B cell (primary cell): ENCODE data around the gene PLAU. TPM values are rescaled to one million over a fixed set of nuclear protein-coding genes. Genes with fewer than 3 reads are reported as not detected.
"Not testable (repeated sequence)": the region's sequence is repeated elsewhere in the genome, so short reads cannot be mapped to it uniquely, and the experiment has no call there.

Experiments used
- ATAC-seq: fragments of 200-7000 bp; cut with Tn5 transposase; one replicate; pipeline ENCODE4 v1.10.0; 2021; ENCODE audit warnings: low read depth, mild to moderate bottlenecking, moderate number of reproducible peaks, moderate library complexity
- CTCF ChIA-PET: fragments of 350-600 bp; sonication (Branson Sonifier 250); formaldehyde crosslinking; loops from one replicate; lab custom pipeline; 2021; ENCODE audit warnings: antibody characterized with exemption, inconsistent platforms; lab: Charles Lee
- POLR2A ChIA-PET: fragments of 350-600 bp; sonication (Branson Sonifier 250); formaldehyde crosslinking; loops from one replicate; lab custom pipeline; 2021; ENCODE audit warnings: antibody characterized with exemption; lab: Charles Lee
- DNase-seq: peaks from one replicate; pipeline ENCODE4 v3.0.0; 2013
- H2AFZ ChIP-seq: 2 replicates; pipeline ENCODE4 v1.6.1; 2012; ENCODE audit warnings: mild to moderate bottlenecking, low read depth, low read length; ENCODE audit not compliant: insufficient read depth, poor library complexity, severe bottlenecking
- H3K27ac ChIP-seq, 2 donors: 1 replicate in 1 of 2; 2 replicates in 1 of 2; pipeline ENCODE4 v1.5.1; 2012 to 2013; ENCODE audit warnings: low read length in 2 of 2, mild to moderate bottlenecking in 2 of 2, moderate library complexity in 1 of 2
- H3K27me3 ChIP-seq, 4 experiments: fragments of 200-600 bp in 1 of 4; sonication (generic) in 1 of 4; replicated peaks in 1 of 4; 1 replicate in 2 of 4; 2 replicates in 2 of 4; pipeline versions ENCODE4 v1.6.1 to v1.7.0; 2013 to 2016; ENCODE audit warnings: low read length in 3 of 4, mild to moderate bottlenecking in 2 of 4, mixed read lengths in 1 of 4, moderate library complexity in 1 of 4; ENCODE audit not compliant: insufficient read depth in 4 of 4, control insufficient read depth in 3 of 4; ENCODE audit errors: control extremely low read depth in 1 of 4
- H3K36me3 ChIP-seq, 2 experiments: replicated peaks in 1 of 2; 1 replicate in 1 of 2; 2 replicates in 1 of 2; pipeline versions ENCODE4 v1.6.1 to v1.7.1; 2013; ENCODE audit warnings: low read length in 1 of 2; ENCODE audit not compliant: insufficient read depth in 2 of 2, control insufficient read depth in 1 of 2; ENCODE audit errors: control extremely low read depth in 1 of 2, extremely low read depth in 1 of 2
- H3K4me1 ChIP-seq, 2 donors: fragments of 200-600 bp in 1 of 2; sonication (generic) in 1 of 2; 1 replicate in 1 of 2; 2 replicates in 1 of 2; pipeline versions ENCODE4 v1.5.1 to v1.6.1; 2013 to 2017; ENCODE audit warnings: low read length in 2 of 2; ENCODE audit not compliant: control insufficient read depth in 2 of 2, insufficient read depth in 2 of 2
- H3K4me2 ChIP-seq: replicated peaks from 2 replicates; pipeline ENCODE3; 2012; ENCODE audit warnings: mild to moderate bottlenecking, low read depth, low read length; ENCODE audit not compliant: poor library complexity, severe bottlenecking
- H3K4me3 ChIP-seq, 5 experiments: fragments of 200-600 bp in 1 of 5; sonication (generic) in 1 of 5; 1 replicate in 3 of 5; 2 replicates in 2 of 5; pipeline versions ENCODE4 v1.5.1 to v1.7.0; 2011 to 2016; ENCODE audit warnings: low read length in 4 of 5, mild to moderate bottlenecking in 4 of 5, low read depth in 2 of 5, control low read depth in 1 of 5, moderate library complexity in 1 of 5; ENCODE audit not compliant: insufficient read depth in 1 of 5; ENCODE audit errors: control extremely low read depth in 1 of 5, extremely low read depth in 1 of 5
- H3K79me2 ChIP-seq: fragments of 200-600 bp; sonication (generic); one replicate; pipeline ENCODE4 v1.6.0; 2016; ENCODE audit warnings: low read length; ENCODE audit not compliant: control insufficient read depth, insufficient read depth
- H3K9ac ChIP-seq: fragments of 200-600 bp; sonication (generic); 2 replicates; pipeline ENCODE4 v1.6.1; 2017; ENCODE audit warnings: mild to moderate bottlenecking, low read length, moderate library complexity
- H3K9me3 ChIP-seq, 3 donors: one replicate each; pipeline versions ENCODE4 v1.6.1 to v1.7.1; 2013; ENCODE audit warnings: low read length in 2 of 3; ENCODE audit not compliant: control insufficient read depth in 2 of 3, insufficient read depth in 1 of 3; ENCODE audit errors: control extremely low read depth in 1 of 3
- H4K20me1 ChIP-seq: 2 replicates; pipeline ENCODE4 v1.6.0; 2012; ENCODE audit warnings: mild to moderate bottlenecking, low read length; ENCODE audit not compliant: insufficient read depth, control insufficient read depth, poor library complexity, severe bottlenecking
- H3K27ac Mint-ChIP-seq: one replicate; pipeline ENCODE4 v1.8.0; 2021; ENCODE audit warnings: mixed read lengths
- H3K27me3 Mint-ChIP-seq: one replicate; pipeline ENCODE4 v1.8.0; 2021; ENCODE audit warnings: mixed read lengths
- H3K4me1 Mint-ChIP-seq: one replicate; pipeline ENCODE4 v1.8.0; 2021; ENCODE audit warnings: mixed read lengths
- H3K4me3 Mint-ChIP-seq: one replicate; pipeline ENCODE4 v1.8.0; 2021; ENCODE audit warnings: mixed read lengths
- H3K9me3 Mint-ChIP-seq: one replicate; pipeline ENCODE4 v1.8.0; 2022; ENCODE audit warnings: mixed read lengths; ENCODE audit not compliant: insufficient read depth
- EZH2 ChIP-seq: IDR thresholded peaks from 2 replicates; pipeline ENCODE4 v1.6.1; 2012; ENCODE audit warnings: borderline replicate concordance, low read depth, mild to moderate bottlenecking, moderate library complexity, low read length; ENCODE audit not compliant: insufficient read depth, poor library complexity, severe bottlenecking
- WGBS: methylation state at CpG from one replicate; pipeline ENCODE4 v1.1.5; 2013; ENCODE audit warnings: missing lambda C conversion rate; ENCODE audit not compliant: insufficient coverage; 5-methylcytosine and 5-hydroxymethylcytosine counted together
- intact Hi-C: fragments of 100-400 bp; cut with micrococcal nuclease; formaldehyde crosslinking; loops from one replicate; pipeline ENCODE4 v1.10.0; 2022
- polyA plus RNA-seq: library from polyadenylated mRNA; depleted of rRNA; stranded (reverse); fragments of >200 nt; gene quantifications from 2 replicates; pipeline ENCODE4 v1.2.3, GENCODE V29; 2012
- total RNA-seq, 2 donors: library from RNA; stranded (reverse); fragments of 120-200 nt in 1 of 2; gene quantifications; 1 replicate in 1 of 2; 2 replicates in 1 of 2; pipeline versions ENCODE4 v1.2.3 to v1.2.4, GENCODE V29; 2013 to 2022
- TF ChIP-seq, protein P1 (sequence below): fragments of 200-600 bp; IDR thresholded peaks from one replicate; pipeline ENCODE4 v1.8.0; 2022; ENCODE audit warnings: antibody characterized with exemption, mild to moderate bottlenecking

PLAU gene
- total and polyA plus RNA-seq, 2 donors (not counting 1 experiment from before 2014, with no cell fraction given) = 0.04 TPM; not detected in 1

DNA sequence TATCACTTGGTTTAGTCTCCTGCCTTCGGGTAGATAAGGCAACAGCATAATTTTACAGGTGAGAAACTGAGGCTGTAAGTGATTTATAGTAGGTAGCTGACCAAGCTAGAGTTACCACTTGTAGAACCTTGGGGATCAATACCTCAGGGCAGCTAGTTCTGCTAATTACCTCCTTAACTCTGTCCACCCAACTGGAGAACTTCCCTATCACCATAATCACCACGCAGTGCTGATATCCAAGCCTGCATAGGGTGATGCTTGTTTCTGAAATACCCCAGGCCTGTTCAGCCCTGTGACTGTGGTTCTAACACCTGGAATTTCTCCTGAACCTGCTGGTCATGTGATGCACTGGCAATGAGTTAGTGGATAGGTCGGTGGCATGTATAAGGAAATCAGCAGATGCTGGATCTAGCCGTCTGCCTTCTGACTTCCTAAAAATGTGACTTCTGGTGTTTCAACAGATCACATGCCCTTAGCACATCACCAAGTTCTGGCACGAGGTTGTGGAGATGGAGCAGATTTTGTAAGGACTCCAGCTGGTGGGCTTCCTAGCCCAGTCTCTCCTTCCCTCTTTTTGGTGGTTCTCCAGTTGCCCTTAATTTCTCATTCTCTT, 15.3 kb downstream of the PLAU start:
- no peak overlapping the region for H3K27ac ChIP-seq
- no peaks in the 10 kb centered on the region for H3K9me3 Mint-ChIP-seq
- H3K4me2 ChIP-seq = no peak overlapping the region
- no peaks in the 10 kb centered on the region for H4K20me1 ChIP-seq
- H3K4me1 Mint-ChIP-seq = peaks cover 11% of the 10 kb centered on the region
- ChIA-PET CTCF (interaction anchor here (0.8 to 1.4 kb wide), 3 partner anchors 11 to 47 kb away, joined by 3 to 5 read pairs (median 4); no protein-coding TSS in a partner anchor), POLR2A (no interaction called here)
- H3K9me3 ChIP-seq = no peaks in the 10 kb centered on the region
- H3K9ac ChIP-seq = no peak overlapping the region
- intact Hi-C loops = no loop called here
- peaks cover 11% of the 10 kb centered on the region for H3K27me3 Mint-ChIP-seq
- DNase-seq = no peak
- no peak overlapping the region for H2AFZ ChIP-seq
- H3K4me1 ChIP-seq = peaks cover 0 to 14% of the 10 kb centered on the region in 2 donors
- WGBS = no CpG with 5 or more reads among the region's 5 CpGs
- H3K36me3 ChIP-seq = no peaks in the 10 kb centered on the region
- no peak overlapping the region for H3K4me3 Mint-ChIP-seq
- no peak overlapping the region for H3K27ac Mint-ChIP-seq
- TF ChIP-seq, protein P1, sequence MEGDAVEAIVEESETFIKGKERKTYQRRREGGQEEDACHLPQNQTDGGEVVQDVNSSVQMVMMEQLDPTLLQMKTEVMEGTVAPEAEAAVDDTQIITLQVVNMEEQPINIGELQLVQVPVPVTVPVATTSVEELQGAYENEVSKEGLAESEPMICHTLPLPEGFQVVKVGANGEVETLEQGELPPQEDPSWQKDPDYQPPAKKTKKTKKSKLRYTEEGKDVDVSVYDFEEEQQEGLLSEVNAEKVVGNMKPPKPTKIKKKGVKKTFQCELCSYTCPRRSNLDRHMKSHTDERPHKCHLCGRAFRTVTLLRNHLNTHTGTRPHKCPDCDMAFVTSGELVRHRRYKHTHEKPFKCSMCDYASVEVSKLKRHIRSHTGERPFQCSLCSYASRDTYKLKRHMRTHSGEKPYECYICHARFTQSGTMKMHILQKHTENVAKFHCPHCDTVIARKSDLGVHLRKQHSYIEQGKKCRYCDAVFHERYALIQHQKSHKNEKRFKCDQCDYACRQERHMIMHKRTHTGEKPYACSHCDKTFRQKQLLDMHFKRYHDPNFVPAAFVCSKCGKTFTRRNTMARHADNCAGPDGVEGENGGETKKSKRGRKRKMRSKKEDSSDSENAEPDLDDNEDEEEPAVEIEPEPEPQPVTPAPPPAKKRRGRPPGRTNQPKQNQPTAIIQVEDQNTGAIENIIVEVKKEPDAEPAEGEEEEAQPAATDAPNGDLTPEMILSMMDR = no peak
- TF ChIP-seq EZH2 = no peak
- no peak for ATAC-seq
- H3K27me3 ChIP-seq = no peaks in the 10 kb centered on the region
- H3K4me3 ChIP-seq = no peak overlapping the region
- H3K79me2 ChIP-seq = no peaks in the 10 kb centered on the region

GRCh38 chr10:73930630-73931327, 19.8 kb downstream of the PLAU start:
- H3K27ac ChIP-seq, H3K27ac Mint-ChIP-seq, H3K4me3 Mint-ChIP-seq, H3K4me1 Mint-ChIP-seq, H3K36me3 ChIP-seq, DNase-seq, H3K27me3 ChIP-seq, H4K20me1 ChIP-seq, H3K4me3 ChIP-seq, H3K9me3 ChIP-seq, ATAC-seq, H3K9me3 Mint-ChIP-seq, H3K79me2 ChIP-seq, POLR2A ChIA-PET, intact Hi-C loops, H3K4me2 ChIP-seq, H3K9ac ChIP-seq, H2AFZ ChIP-seq: not testable (repeated sequence)
- CTCF ChIA-PET = interaction anchor here (1.0 to 3.7 kb wide), 3 partner anchors 9 to 44 kb away, joined by 5 to 20 read pairs (median 13); no protein-coding TSS in a partner anchor
- WGBS = 100% methylated on average over 9 of the region's 13 CpGs
- peaks cover 11% of the 10 kb centered on the region for H3K27me3 Mint-ChIP-seq
- H3K4me1 ChIP-seq = peaks cover 0 to 15% of the 10 kb centered on the region in 2 donors
